HEK293 (cell line): ENCODE measurements around the gene KAT14.

Experiments used
- CTCF ChIA-PET: fragments of 350-600 bp; formaldehyde crosslinking; extraction: SDS; loops from one replicate; lab custom pipeline; 2021; ENCODE audit warnings: antibody characterized with exemption; lab: Yijun Ruan, JAX
- POLR2A ChIA-PET: fragments of 300-600 bp; formaldehyde crosslinking; extraction: SDS; loops from one replicate; lab custom pipeline; 2020; ENCODE audit warnings: antibody characterized with exemption, inconsistent platforms; lab: Yijun Ruan, JAX
- H3K27ac ChIP-seq: fragments of 200-500 bp; sonication (Bioruptor generic); 2 replicates; pipeline ENCODE4 v1.5.1; 2014; ENCODE audit warnings: low read depth, low read length, control low read depth, inconsistent platforms; ENCODE audit errors: extremely low read depth
- H3K36me3 ChIP-seq, 2 experiments: fragments of 200-500 bp in 1 of 2; sonication (Bioruptor generic) in 1 of 2; 1 replicate in 1 of 2; 2 replicates in 1 of 2; pipeline ENCODE4 v1.5.1; 2014 to 2017; ENCODE audit warnings: inconsistent platforms in 2 of 2, low read length in 2 of 2; ENCODE audit not compliant: control insufficient read depth in 2 of 2, insufficient read depth in 1 of 2
- H3K4me1 ChIP-seq: fragments of 200-500 bp; sonication (Bioruptor generic); 2 replicates; pipeline ENCODE4 v1.5.1; 2014; ENCODE audit warnings: mild to moderate bottlenecking, low read length, inconsistent platforms; ENCODE audit not compliant: control insufficient read depth, insufficient read depth
- H3K4me3 ChIP-seq: 2 replicates; pipeline ENCODE4 v1.5.1; 2011; ENCODE audit warnings: low read depth, mild to moderate bottlenecking, control low read depth, low read length, moderate library complexity
- H3K9me3 ChIP-seq: fragments of 200-500 bp; sonication (Bioruptor generic); 2 replicates; pipeline ENCODE4 v1.5.1; 2014; ENCODE audit warnings: low read depth, low read length, inconsistent platforms; ENCODE audit not compliant: control insufficient read depth, insufficient read depth
- GLI4 ChIP-seq: fragments of 450-650 bp; formaldehyde crosslinking; IDR thresholded peaks from 2 replicates; pipeline ENCODE4 v1.5.1; 2016; ENCODE audit warnings: missing biosample characterization, missing genetic modification characterization
- YY1 ChIP-seq: fragments of 450-650 bp; formaldehyde crosslinking; IDR thresholded peaks from 2 replicates; pipeline ENCODE4 v1.5.1; 2018; ENCODE audit warnings: missing biosample characterization, missing genetic modification characterization
- ZBTB21 ChIP-seq: fragments of 450-650 bp; formaldehyde crosslinking; IDR thresholded peaks from 2 replicates; pipeline ENCODE4 v1.5.1; 2017; ENCODE audit warnings: missing biosample characterization, missing genetic modification characterization
- ZNF10 ChIP-seq: fragments of 450-650 bp; formaldehyde crosslinking; IDR thresholded peaks from 2 replicates; pipeline ENCODE4 v1.5.1; 2017; ENCODE audit warnings: missing biosample characterization, missing genetic modification characterization
- ZNF148 ChIP-seq: fragments of 450-650 bp; formaldehyde crosslinking; IDR thresholded peaks from 2 replicates; pipeline ENCODE4 v1.5.0; 2017; ENCODE audit warnings: missing biosample characterization, missing genetic modification characterization, borderline replicate concordance
- ZNF202 ChIP-seq: fragments of 450-650 bp; formaldehyde crosslinking; IDR thresholded peaks from 2 replicates; pipeline ENCODE4 v1.5.1; 2016; ENCODE audit warnings: missing biosample characterization, missing genetic modification characterization, borderline replicate concordance
- ZNF311 ChIP-seq: fragments of 450-650 bp; formaldehyde crosslinking; IDR thresholded peaks from 2 replicates; pipeline ENCODE4 v1.5.1; 2017; ENCODE audit warnings: missing biosample characterization, missing genetic modification characterization, borderline replicate concordance
- ZNF335 ChIP-seq: fragments of 450-650 bp; formaldehyde crosslinking; conservative IDR thresholded peaks from 2 replicates; pipeline ENCODE4 v1.5.1; 2016; ENCODE audit warnings: missing biosample characterization, missing genetic modification characterization
- ZNF48 ChIP-seq: fragments of 450-650 bp; formaldehyde crosslinking; IDR thresholded peaks from 2 replicates; pipeline ENCODE4 v1.5.1; 2016; ENCODE audit warnings: missing biosample characterization, missing genetic modification characterization
- ZNF621 ChIP-seq: fragments of 450-650 bp; formaldehyde crosslinking; IDR thresholded peaks from 2 replicates; pipeline ENCODE4 v1.5.1; 2017; ENCODE audit warnings: missing biosample characterization, missing genetic modification characterization
- ZNF792 ChIP-seq: fragments of 450-650 bp; formaldehyde crosslinking; IDR thresholded peaks from 2 replicates; pipeline ENCODE4 v1.5.1; 2016; ENCODE audit warnings: missing biosample characterization, missing genetic modification characterization
- TF ChIP-seq, protein P1 (sequence below): fragments of 450-650 bp; formaldehyde crosslinking; conservative IDR thresholded peaks from 2 replicates; pipeline ENCODE4 v1.5.1; 2016; ENCODE audit warnings: low read depth, missing biosample characterization, missing genetic modification characterization
- TF ChIP-seq, protein P2 (sequence below): sonication (generic); formaldehyde crosslinking; IDR thresholded peaks from 2 replicates; pipeline ENCODE4 v1.8.1; 2022; ENCODE audit warnings: mild to moderate bottlenecking, moderate library complexity, missing genetic modification reagents
- TF ChIP-seq, protein P3 (sequence below): fragments of 450-650 bp; formaldehyde crosslinking; IDR thresholded peaks from 2 replicates; pipeline ENCODE4 v1.5.1; 2016; ENCODE audit warnings: missing biosample characterization, missing genetic modification characterization, borderline replicate concordance
- TF ChIP-seq, protein P4 (sequence below): fragments of 450-650 bp; formaldehyde crosslinking; IDR thresholded peaks from 2 replicates; pipeline ENCODE4 v1.5.1; 2016; ENCODE audit warnings: missing biosample characterization, missing genetic modification characterization
- TF ChIP-seq, protein P5 (sequence below): fragments of 450-650 bp; IDR thresholded peaks from 2 replicates; pipeline ENCODE4 v1.5.1; 2018; ENCODE audit warnings: missing biosample characterization, missing genetic modification characterization

The KAT14 gene

DNA sequence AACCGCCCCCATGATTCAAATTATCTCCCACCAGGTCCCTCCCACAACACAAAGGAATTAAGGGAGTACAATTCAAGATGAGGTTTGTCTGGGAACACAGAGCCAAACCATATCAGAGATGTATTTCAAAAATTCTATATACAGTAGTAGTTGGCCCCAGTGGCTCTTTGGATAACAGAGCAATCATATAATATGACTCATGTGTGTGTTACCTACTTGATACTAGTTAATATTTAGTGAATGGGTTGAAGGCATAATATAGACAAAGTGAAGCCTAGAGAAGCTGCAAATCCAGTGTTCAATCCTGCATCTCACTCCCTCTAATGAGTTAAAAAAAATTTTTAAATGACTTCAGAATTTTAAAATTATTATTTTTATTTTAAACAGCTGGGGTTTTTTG is 43.2 kb downstream of the KAT14 start:
- H3K4me3 ChIP-seq = no peak overlapping the region
- ChIA-PET CTCF (interaction anchor here (0.5 kb wide), 1 partner anchor 749 kb away, joined by 4 read pairs; no protein-coding TSS in a partner anchor), POLR2A (no interaction called here)
- no peak overlapping the region for H3K27ac ChIP-seq
- no peaks in the 10 kb centered on the region for H3K9me3 ChIP-seq
- H3K36me3 ChIP-seq = peaks cover 10 to 43% of the 10 kb centered on the region in 2 experiments; a peak in 2 of 3 replicates
- H3K4me1 ChIP-seq = no peaks in the 10 kb centered on the region
- TF ChIP-seq GLI4 (tag by site-specific recombination) = no peak

- H3K4me3 ChIP-seq = no peak overlapping the region
- POLR2A ChIA-PET = no interaction called here
- CTCF ChIA-PET = interaction anchor here (0.5 kb wide), 1 partner anchor 438 kb away, joined by 3 read pairs; no protein-coding TSS in a partner anchor
- H3K27ac ChIP-seq = no peak overlapping the region
- no peaks in the 10 kb centered on the region for H3K4me1 ChIP-seq
- no peaks in the 10 kb centered on the region for H3K9me3 ChIP-seq
- peaks cover 14 to 73% of the 10 kb centered on the region in 2 experiments; a peak in 2 of 3 replicates for H3K36me3 ChIP-seq
- TF ChIP-seq ZNF621 (tag by site-specific recombination) = no peak
- TF ChIP-seq, protein P1, sequence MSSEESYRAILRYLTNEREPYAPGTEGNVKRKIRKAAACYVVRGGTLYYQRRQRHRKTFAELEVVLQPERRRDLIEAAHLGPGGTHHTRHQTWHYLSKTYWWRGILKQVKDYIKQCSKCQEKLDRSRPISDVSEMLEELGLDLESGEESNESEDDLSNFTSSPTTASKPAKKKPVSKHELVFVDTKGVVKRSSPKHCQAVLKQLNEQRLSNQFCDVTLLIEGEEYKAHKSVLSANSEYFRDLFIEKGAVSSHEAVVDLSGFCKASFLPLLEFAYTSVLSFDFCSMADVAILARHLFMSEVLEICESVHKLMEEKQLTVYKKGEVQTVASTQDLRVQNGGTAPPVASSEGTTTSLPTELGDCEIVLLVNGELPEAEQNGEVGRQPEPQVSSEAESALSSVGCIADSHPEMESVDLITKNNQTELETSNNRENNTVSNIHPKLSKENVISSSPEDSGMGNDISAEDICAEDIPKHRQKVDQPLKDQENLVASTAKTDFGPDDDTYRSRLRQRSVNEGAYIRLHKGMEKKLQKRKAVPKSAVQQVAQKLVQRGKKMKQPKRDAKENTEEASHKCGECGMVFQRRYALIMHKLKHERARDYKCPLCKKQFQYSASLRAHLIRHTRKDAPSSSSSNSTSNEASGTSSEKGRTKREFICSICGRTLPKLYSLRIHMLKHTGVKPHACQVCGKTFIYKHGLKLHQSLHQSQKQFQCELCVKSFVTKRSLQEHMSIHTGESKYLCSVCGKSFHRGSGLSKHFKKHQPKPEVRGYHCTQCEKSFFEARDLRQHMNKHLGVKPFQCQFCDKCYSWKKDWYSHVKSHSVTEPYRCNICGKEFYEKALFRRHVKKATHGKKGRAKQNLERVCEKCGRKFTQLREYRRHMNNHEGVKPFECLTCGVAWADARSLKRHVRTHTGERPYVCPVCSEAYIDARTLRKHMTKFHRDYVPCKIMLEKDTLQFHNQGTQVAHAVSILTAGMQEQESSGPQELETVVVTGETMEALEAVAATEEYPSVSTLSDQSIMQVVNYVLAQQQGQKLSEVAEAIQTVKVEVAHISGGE (tag by site-specific recombination) = no peak
- no peak for TF ChIP-seq ZNF148 (tag by site-specific recombination)
- no peak for TF ChIP-seq ZNF335 (tag by site-specific recombination)
- TF ChIP-seq, protein P2, sequence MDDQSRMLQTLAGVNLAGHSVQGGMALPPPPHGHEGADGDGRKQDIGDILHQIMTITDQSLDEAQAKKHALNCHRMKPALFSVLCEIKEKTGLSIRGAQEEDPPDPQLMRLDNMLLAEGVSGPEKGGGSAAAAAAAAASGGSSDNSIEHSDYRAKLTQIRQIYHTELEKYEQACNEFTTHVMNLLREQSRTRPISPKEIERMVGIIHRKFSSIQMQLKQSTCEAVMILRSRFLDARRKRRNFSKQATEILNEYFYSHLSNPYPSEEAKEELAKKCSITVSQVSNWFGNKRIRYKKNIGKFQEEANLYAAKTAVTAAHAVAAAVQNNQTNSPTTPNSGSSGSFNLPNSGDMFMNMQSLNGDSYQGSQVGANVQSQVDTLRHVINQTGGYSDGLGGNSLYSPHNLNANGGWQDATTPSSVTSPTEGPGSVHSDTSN = no peak
- TF ChIP-seq, protein P3, sequence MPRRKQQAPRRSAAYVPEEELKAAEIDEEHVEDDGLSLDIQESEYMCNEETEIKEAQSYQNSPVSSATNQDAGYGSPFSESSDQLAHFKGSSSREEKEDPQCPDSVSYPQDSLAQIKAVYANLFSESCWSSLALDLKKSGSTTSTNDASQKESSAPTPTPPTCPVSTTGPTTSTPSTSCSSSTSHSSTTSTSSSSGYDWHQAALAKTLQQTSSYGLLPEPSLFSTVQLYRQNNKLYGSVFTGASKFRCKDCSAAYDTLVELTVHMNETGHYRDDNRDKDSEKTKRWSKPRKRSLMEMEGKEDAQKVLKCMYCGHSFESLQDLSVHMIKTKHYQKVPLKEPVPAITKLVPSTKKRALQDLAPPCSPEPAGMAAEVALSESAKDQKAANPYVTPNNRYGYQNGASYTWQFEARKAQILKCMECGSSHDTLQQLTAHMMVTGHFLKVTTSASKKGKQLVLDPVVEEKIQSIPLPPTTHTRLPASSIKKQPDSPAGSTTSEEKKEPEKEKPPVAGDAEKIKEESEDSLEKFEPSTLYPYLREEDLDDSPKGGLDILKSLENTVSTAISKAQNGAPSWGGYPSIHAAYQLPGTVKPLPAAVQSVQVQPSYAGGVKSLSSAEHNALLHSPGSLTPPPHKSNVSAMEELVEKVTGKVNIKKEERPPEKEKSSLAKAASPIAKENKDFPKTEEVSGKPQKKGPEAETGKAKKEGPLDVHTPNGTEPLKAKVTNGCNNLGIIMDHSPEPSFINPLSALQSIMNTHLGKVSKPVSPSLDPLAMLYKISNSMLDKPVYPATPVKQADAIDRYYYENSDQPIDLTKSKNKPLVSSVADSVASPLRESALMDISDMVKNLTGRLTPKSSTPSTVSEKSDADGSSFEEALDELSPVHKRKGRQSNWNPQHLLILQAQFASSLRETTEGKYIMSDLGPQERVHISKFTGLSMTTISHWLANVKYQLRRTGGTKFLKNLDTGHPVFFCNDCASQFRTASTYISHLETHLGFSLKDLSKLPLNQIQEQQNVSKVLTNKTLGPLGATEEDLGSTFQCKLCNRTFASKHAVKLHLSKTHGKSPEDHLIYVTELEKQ = no peak
- no peak for TF ChIP-seq ZNF10
- no peak for TF ChIP-seq ZNF48 (tag by site-specific recombination)
- TF ChIP-seq, protein P4, sequence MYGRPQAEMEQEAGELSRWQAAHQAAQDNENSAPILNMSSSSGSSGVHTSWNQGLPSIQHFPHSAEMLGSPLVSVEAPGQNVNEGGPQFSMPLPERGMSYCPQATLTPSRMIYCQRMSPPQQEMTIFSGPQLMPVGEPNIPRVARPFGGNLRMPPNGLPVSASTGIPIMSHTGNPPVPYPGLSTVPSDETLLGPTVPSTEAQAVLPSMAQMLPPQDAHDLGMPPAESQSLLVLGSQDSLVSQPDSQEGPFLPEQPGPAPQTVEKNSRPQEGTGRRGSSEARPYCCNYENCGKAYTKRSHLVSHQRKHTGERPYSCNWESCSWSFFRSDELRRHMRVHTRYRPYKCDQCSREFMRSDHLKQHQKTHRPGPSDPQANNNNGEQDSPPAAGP (tag by site-specific recombination) = no peak
- TF ChIP-seq ZNF792 (tag by site-specific recombination) = no peak
- TF ChIP-seq, protein P5, sequence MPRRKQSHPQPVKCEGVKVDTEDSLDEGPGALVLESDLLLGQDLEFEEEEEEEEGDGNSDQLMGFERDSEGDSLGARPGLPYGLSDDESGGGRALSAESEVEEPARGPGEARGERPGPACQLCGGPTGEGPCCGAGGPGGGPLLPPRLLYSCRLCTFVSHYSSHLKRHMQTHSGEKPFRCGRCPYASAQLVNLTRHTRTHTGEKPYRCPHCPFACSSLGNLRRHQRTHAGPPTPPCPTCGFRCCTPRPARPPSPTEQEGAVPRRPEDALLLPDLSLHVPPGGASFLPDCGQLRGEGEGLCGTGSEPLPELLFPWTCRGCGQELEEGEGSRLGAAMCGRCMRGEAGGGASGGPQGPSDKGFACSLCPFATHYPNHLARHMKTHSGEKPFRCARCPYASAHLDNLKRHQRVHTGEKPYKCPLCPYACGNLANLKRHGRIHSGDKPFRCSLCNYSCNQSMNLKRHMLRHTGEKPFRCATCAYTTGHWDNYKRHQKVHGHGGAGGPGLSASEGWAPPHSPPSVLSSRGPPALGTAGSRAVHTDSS (tag by site-specific recombination) = no peak
- TF ChIP-seq ZBTB21 = no peak
- TF ChIP-seq ZNF311 (tag by site-specific recombination) = no peak
- no peak for TF ChIP-seq ZNF202 (tag by site-specific recombination)
- no peak for TF ChIP-seq YY1 (tag by site-specific recombination)
Observed at GRCh38 chr20:18187020-18187419, 49.4 kb downstream of the KAT14 start.
